Metanephros (tissue), 1 donor: ENCODE results near the gene USP27X. TPM values are rescaled to one million over a fixed set of nuclear protein-coding genes. Genes with fewer than 3 reads are reported as not detected.

ENCODE experiments used
- total RNA-seq: library from RNA; depleted of rRNA; stranded (reverse); fragments of >200 nt; gene quantifications from one replicate; pipeline ENCODE4 v1.2.3, GENCODE V29; 2014

USP27X gene
- 6.7 TPM for total RNA-seq

GRCh38 chrX:49878834-49879655 lies at the start of gene USP27X:
USP27X (plus strand) TSS chrX:49879484; CDS start chrX:49880308, 824 bp downstream.

GRCh38 chrX:49922291-49923241 lies 43.3 kb downstream of the USP27X start, which contains the start of gene CLCN5:
CLCN5 (plus strand) TSS chrX:49922596; CDS start chrX:49925299, 2,703 bp downstream.

Other genes starting within 250 kb of the USP27X start
- gene PAGE1, start 183.5 kb upstream of the USP27X start, total RNA-seq = not detected
- gene PAGE4, start 50.2 kb upstream of the USP27X start, total RNA-seq = not detected
- gene CLCN5, start 43.1 kb downstream of the USP27X start, total RNA-seq = 121 TPM